ENCODE data around the gene SLC11A2. TPM values are rescaled to one million over a fixed set of nuclear protein-coding genes. Genes with fewer than 3 reads are reported as not detected.
"Not testable (repeated sequence)": the region's sequence is repeated elsewhere in the genome, so short reads cannot be mapped to it uniquely, and the experiment has no call there.

SLC11A2 gene
- total RNA-seq, 2 experiments from 2014 or later = 21.6 to 23.9 TPM

GRCh38 chr12:50960130-50960529 lies 66.1 kb downstream of the SLC11A2 start:
- Mint-ChIP-seq H3K4me3 (no peak overlapping the region), H3K27ac (no peak overlapping the region), H3K9me3 (no peaks in the 10 kb centered on the region), H3K36me3 (ENCODE audit: low read depth) (no peaks in the 10 kb centered on the region), H3K4me1 (ENCODE audit: low read depth) (peaks cover 6% of the 10 kb centered on the region), H3K27me3 (no peaks in the 10 kb centered on the region)
- ATAC-seq (no peak), DNase-seq (no peak)
- TF ChIP-seq CTCF (IDR thresholded peaks at IDR 0.05) = no peak
- intact Hi-C loops (cut with micrococcal nuclease) = no loop called here
- CTCF ChIA-PET = interaction anchor here (1.0 kb wide), 1 partner anchor 68 kb away, joined by 4 read pairs; no protein-coding TSS in a partner anchor
- POLR2A ChIA-PET = interaction anchor here (0.6 kb wide), 1 partner anchor 34 kb away, joined by 6 read pairs; no protein-coding TSS in a partner anchor

GRCh38 chr12:50955697-50956096 lies 70.5 kb downstream of the SLC11A2 start:
- Mint-ChIP-seq H3K4me3 (no peak overlapping the region), H3K4me1 (ENCODE audit: low read depth) (peaks cover 6% of the 10 kb centered on the region), H3K27ac (no peak overlapping the region), H3K9me3 (no peaks in the 10 kb centered on the region), H3K27me3 (no peaks in the 10 kb centered on the region), H3K36me3 (ENCODE audit: low read depth) (no peaks in the 10 kb centered on the region)
- ChIA-PET CTCF (no interaction called here), POLR2A (no interaction called here)
- ATAC-seq = no peak
- DNase-seq = no peak
- TF ChIP-seq CTCF (IDR thresholded peaks at IDR 0.05) = no peak
- intact Hi-C loops (cut with micrococcal nuclease) = no loop called here

- POLR2A ChIA-PET = no interaction called here
- no peak for TF ChIP-seq CTCF (IDR thresholded peaks at IDR 0.05)
- CTCF ChIA-PET = no interaction called here
- intact Hi-C loops (cut with micrococcal nuclease) = no loop called here
- H3K27me3 Mint-ChIP-seq = no peaks in the 10 kb centered on the region
- DNase-seq = no peak
- peaks cover 5% of the 10 kb centered on the region for H3K4me1 Mint-ChIP-seq (ENCODE audit: low read depth)
- no peaks in the 10 kb centered on the region for H3K9me3 Mint-ChIP-seq
- H3K4me3 Mint-ChIP-seq = no peak overlapping the region
- ATAC-seq = no peak
- H3K27ac Mint-ChIP-seq = no peak overlapping the region
- no peaks in the 10 kb centered on the region for H3K36me3 Mint-ChIP-seq (ENCODE audit: low read depth)
These were observed 70.9 kb downstream of the SLC11A2 start for GRCh38 chr12:50955288-50955687.

GRCh38 chr12:50954789-50955188 lies 71.4 kb downstream of the SLC11A2 start:
- H3K4me3 Mint-ChIP-seq; H3K9me3 Mint-ChIP-seq; POLR2A ChIA-PET; CTCF ChIA-PET; H3K27me3 Mint-ChIP-seq; H3K27ac Mint-ChIP-seq; ATAC-seq; DNase-seq; H3K36me3 Mint-ChIP-seq (ENCODE audit: low read depth); intact Hi-C loops (cut with micrococcal nuclease); H3K4me1 Mint-ChIP-seq (ENCODE audit: low read depth): not testable (repeated sequence)

GRCh38 chr12:50953047-50953446 lies 73.1 kb downstream of the SLC11A2 start:
- DNase-seq (peak; percentile 9), ATAC-seq (no peak)
- Mint-ChIP-seq H3K4me3 (no peak overlapping the region), H3K27ac (no peak overlapping the region), H3K4me1 (ENCODE audit: low read depth) (no peaks in the 10 kb centered on the region), H3K36me3 (ENCODE audit: low read depth) (no peaks in the 10 kb centered on the region), H3K27me3 (no peaks in the 10 kb centered on the region), H3K9me3 (no peaks in the 10 kb centered on the region)
- intact Hi-C loops (cut with micrococcal nuclease) = no loop called here
- TF ChIP-seq CTCF (IDR thresholded peaks at IDR 0.05) = no peak
- POLR2A ChIA-PET = no interaction called here
- CTCF ChIA-PET = no interaction called here

GRCh38 chr12:50952510-50952909 lies 73.7 kb downstream of the SLC11A2 start, which contains the start of gene HIGD1C:
HIGD1C (plus strand) TSS chr12:50952544; CDS start chr12:50953999, 1,455 bp downstream.
- ChIA-PET CTCF (no interaction called here), POLR2A (no interaction called here)
- TF ChIP-seq CTCF (IDR thresholded peaks at IDR 0.05) = no peak
- intact Hi-C loops (cut with micrococcal nuclease) = no loop called here
- Mint-ChIP-seq H3K36me3 (ENCODE audit: low read depth) (no peaks in the 10 kb centered on the region), H3K27me3 (no peaks in the 10 kb centered on the region), H3K4me1 (ENCODE audit: low read depth) (no peaks in the 10 kb centered on the region), H3K4me3 (no peak within 1 kb of the TSS), H3K27ac (no peak within 1 kb of the TSS), H3K9me3 (no peaks in the 10 kb centered on the region)
- ATAC-seq = no peak
- DNase-seq = no peak
